ENCODE data around the gene USP17L28. TPM values are rescaled to one million over a fixed set of nuclear protein-coding genes. Genes with fewer than 3 reads are reported as not detected.

USP17L28 gene, protein sequence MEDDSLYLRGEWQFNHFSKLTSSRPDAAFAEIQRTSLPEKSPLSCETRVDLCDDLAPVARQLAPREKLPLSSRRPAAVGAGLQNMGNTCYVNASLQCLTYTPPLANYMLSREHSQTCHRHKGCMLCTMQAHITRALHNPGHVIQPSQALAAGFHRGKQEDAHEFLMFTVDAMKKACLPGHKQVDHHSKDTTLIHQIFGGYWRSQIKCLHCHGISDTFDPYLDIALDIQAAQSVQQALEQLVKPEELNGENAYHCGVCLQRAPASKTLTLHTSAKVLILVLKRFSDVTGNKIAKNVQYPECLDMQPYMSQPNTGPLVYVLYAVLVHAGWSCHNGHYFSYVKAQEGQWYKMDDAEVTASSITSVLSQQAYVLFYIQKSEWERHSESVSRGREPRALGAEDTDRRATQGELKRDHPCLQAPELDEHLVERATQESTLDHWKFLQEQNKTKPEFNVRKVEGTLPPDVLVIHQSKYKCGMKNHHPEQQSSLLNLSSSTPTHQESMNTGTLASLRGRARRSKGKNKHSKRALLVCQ
- not detected in 2 replicates for total RNA-seq

DNA sequence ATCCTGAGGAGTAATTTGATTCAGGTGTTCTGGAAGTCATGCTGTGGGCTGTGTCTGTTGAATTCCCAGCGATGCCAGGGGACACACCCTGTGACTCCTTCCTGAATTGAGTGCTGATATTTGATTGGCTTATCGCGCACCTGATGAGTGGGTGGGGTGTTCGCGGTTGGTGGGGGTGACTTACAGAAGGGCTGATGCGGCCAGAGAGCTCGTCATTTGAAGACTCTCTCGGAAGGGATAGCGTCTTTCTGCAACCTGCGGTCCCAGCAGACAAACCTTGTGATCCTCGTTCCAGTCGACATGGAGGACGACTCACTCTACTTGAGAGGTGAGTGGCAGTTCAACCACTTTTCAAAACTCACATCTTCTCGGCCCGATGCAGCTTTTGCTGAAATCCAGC is at the start of gene USP17L28:
USP17L28 (plus strand) TSS at position 301 of the 400 bp plus-strand sequence; CDS start at position 301, 0 bp downstream.

DNA sequence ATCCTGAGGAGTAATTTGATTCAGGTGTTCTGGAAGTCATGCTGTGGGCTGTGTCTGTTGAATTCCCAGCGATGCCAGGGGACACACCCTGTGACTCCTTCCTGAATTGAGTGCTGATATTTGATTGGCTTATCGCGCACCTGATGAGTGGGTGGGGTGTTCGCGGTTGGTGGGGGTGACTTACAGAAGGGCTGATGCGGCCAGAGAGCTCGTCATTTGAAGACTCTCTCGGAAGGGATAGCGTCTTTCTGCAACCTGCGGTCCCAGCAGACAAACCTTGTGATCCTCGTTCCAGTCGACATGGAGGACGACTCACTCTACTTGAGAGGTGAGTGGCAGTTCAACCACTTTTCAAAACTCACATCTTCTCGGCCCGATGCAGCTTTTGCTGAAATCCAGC is 23.8 kb upstream of the USP17L28 start, which contains the start of gene USP17L24:
USP17L24 (plus strand) TSS at position 301 of the 400 bp plus-strand sequence; CDS start at position 301, 0 bp downstream.

DNA sequence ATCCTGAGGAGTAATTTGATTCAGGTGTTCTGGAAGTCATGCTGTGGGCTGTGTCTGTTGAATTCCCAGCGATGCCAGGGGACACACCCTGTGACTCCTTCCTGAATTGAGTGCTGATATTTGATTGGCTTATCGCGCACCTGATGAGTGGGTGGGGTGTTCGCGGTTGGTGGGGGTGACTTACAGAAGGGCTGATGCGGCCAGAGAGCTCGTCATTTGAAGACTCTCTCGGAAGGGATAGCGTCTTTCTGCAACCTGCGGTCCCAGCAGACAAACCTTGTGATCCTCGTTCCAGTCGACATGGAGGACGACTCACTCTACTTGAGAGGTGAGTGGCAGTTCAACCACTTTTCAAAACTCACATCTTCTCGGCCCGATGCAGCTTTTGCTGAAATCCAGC is 19.1 kb upstream of the USP17L28 start, which contains the start of gene USP17L25:
USP17L25 (plus strand) TSS at position 301 of the 400 bp plus-strand sequence; CDS start at position 301, 0 bp downstream.

DNA sequence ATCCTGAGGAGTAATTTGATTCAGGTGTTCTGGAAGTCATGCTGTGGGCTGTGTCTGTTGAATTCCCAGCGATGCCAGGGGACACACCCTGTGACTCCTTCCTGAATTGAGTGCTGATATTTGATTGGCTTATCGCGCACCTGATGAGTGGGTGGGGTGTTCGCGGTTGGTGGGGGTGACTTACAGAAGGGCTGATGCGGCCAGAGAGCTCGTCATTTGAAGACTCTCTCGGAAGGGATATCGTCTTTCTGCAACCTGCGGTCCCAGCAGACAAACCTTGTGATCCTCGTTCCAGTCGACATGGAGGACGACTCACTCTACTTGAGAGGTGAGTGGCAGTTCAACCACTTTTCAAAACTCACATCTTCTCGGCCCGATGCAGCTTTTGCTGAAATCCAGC is 14.3 kb upstream of the USP17L28 start, which contains the start of gene USP17L26:
USP17L26 (plus strand) TSS at position 301 of the 400 bp plus-strand sequence; CDS start at position 301, 0 bp downstream.

DNA sequence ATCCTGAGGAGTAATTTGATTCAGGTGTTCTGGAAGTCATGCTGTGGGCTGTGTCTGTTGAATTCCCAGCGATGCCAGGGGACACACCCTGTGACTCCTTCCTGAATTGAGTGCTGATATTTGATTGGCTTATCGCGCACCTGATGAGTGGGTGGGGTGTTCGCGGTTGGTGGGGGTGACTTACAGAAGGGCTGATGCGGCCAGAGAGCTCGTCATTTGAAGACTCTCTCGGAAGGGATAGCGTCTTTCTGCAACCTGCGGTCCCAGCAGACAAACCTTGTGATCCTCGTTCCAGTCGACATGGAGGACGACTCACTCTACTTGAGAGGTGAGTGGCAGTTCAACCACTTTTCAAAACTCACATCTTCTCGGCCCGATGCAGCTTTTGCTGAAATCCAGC is 9.6 kb upstream of the USP17L28 start, which contains the start of gene USP17L5:
USP17L5 (plus strand) TSS at position 301 of the 400 bp plus-strand sequence; CDS start at position 301, 0 bp downstream.

DNA sequence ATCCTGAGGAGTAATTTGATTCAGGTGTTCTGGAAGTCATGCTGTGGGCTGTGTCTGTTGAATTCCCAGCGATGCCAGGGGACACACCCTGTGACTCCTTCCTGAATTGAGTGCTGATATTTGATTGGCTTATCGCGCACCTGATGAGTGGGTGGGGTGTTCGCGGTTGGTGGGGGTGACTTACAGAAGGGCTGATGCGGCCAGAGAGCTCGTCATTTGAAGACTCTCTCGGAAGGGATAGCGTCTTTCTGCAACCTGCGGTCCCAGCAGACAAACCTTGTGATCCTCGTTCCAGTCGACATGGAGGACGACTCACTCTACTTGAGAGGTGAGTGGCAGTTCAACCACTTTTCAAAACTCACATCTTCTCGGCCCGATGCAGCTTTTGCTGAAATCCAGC is 4.8 kb upstream of the USP17L28 start, which contains the start of gene USP17L27:
USP17L27 (plus strand) TSS at position 301 of the 400 bp plus-strand sequence; CDS start at position 301, 0 bp downstream.

DNA sequence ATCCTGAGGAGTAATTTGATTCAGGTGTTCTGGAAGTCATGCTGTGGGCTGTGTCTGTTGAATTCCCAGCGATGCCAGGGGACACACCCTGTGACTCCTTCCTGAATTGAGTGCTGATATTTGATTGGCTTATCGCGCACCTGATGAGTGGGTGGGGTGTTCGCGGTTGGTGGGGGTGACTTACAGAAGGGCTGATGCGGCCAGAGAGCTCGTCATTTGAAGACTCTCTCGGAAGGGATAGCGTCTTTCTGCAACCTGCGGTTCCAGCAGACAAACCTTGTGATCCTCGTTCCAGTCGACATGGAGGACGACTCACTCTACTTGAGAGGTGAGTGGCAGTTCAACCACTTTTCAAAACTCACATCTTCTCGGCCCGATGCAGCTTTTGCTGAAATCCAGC is 4.6 kb downstream of the USP17L28 start, which contains the start of gene USP17L29:
USP17L29 (plus strand) TSS at position 301 of the 400 bp plus-strand sequence; CDS start at position 301, 0 bp downstream.

DNA sequence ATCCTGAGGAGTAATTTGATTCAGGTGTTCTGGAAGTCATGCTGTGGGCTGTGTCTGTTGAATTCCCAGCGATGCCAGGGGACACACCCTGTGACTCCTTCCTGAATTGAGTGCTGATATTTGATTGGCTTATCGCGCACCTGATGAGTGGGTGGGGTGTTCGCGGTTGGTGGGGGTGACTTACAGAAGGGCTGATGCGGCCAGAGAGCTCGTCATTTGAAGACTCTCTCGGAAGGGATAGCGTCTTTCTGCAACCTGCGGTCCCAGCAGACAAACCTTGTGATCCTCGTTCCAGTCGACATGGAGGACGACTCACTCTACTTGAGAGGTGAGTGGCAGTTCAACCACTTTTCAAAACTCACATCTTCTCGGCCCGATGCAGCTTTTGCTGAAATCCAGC is 14.1 kb downstream of the USP17L28 start, which contains the start of gene USP17L30:
USP17L30 (plus strand) TSS at position 301 of the 400 bp plus-strand sequence; CDS start at position 301, 0 bp downstream.

Other genes with a start within 250 kb of the USP17L28 start
- not detected in 2 replicates for gene FAM90A26, start 178.5 kb upstream of the USP17L28 start, total RNA-seq
- gene USP17L10, start 138.2 kb upstream of the USP17L28 start, total RNA-seq: not detected in 2 replicates
- gene USP17L11, start 133.5 kb upstream of the USP17L28 start, total RNA-seq: not detected in 2 replicates
- gene USP17L12, start 128.7 kb upstream of the USP17L28 start, total RNA-seq: not detected in 2 replicates
- not detected in 2 replicates for gene USP17L13, start 124.0 kb upstream of the USP17L28 start, total RNA-seq
- gene USP17L15, start 114.5 kb upstream of the USP17L28 start, total RNA-seq: 0.11 TPM in 1 of 2 replicates, not detected in the other
- not detected in 2 replicates for gene USP17L17, start 105.0 kb upstream of the USP17L28 start, total RNA-seq
- gene USP17L18, start 100.3 kb upstream of the USP17L28 start, total RNA-seq: not detected in 2 replicates
- gene USP17L19, start 95.5 kb upstream of the USP17L28 start, total RNA-seq: not detected in 2 replicates
- not detected in 2 replicates for gene USP17L20, start 90.8 kb upstream of the USP17L28 start, total RNA-seq
- not detected in 2 replicates for gene USP17L21, start 86.0 kb upstream of the USP17L28 start, total RNA-seq
- gene USP17L22, start 81.3 kb upstream of the USP17L28 start, total RNA-seq: not detected in 2 replicates
- not detected in 2 replicates for gene USP17L24, start 23.7 kb upstream of the USP17L28 start, total RNA-seq
- not detected in 2 replicates for gene USP17L25, start 19.0 kb upstream of the USP17L28 start, total RNA-seq
- not detected in 2 replicates for gene USP17L26, start 14.2 kb upstream of the USP17L28 start, total RNA-seq
- not detected in 2 replicates for gene USP17L5, start 9.5 kb upstream of the USP17L28 start, total RNA-seq
- not detected in 2 replicates for gene USP17L27, start 4.7 kb upstream of the USP17L28 start, total RNA-seq
- not detected in 2 replicates for gene USP17L29, start 4.7 kb downstream of the USP17L28 start, total RNA-seq
- not detected in 2 replicates for gene USP17L30, start 14.2 kb downstream of the USP17L28 start, total RNA-seq
- not detected in 2 replicates for gene DEFB131A, start 95.5 kb downstream of the USP17L28 start, total RNA-seq